Measurements from ENCODE around the gene CALCB.

CALCB gene

DNA sequence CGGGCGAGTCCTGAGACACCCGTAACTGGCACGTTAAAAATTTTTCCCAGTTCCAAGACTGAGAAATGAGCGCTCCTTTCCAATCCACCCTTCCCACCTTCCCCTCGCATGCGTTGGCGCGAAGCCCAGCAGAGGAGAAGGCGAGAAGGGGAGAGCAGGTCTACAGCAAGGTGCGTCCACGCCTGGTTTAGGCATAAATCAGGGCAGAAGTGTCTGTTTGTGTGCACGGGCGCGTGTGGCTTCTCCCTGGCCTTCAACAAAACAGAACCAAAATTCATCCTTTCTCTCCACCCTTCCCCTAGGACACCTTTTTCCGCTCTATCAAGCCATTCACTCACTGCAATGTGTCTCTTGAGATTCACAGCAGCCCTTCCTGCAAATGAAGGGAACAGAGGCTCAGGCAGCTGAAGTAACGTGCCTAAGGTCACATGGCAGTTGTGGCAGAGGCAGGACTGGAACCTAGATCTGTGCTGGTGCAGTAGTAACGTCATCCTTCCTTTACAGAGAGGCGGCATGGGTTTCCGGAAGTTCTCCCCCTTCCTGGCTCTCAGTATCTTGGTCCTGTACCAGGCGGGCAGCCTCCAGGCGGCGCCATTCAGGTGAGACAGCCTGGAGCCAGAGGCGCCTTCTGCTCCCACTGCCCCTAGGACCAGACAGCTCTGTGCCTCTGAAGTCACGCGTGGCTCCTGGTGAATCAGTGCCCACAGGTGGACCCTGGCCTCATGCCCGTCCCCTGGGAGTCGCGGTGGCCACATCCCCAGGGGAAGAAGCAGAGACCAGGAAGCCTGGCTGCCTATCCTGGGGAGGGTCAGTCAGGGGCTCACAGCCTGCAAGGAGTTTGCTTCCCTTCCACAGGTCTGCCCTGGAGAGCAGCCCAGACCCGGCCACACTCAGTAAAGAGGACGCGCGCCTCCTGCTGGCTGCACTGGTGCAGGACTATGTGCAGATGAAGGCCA lies 1.1 kb downstream of the CALCB start:
- no peak for DNase-seq

DNA sequence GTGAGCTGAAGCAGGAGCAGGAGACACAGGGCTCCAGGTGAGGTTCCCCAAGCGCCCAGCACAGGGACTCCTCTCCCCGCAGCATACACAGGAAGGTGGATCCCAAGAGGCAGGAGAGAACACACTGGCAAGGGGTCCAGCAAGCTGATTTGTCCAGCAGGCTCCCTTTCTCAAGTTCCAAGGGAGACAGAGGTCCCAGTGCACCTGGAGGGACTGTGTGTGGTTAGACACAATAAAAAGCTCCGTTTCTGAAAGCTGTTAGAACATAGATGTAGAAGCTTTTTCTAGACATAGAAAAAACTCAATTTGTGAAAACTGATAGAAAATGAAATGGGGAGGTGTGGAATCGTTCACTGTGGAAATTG lies 1.8 kb downstream of the CALCB start:
- no peak for DNase-seq

- DNase-seq: no peak
Measured at GRCh38 chr11:15091175-15091574, 17.8 kb downstream of the CALCB start.

- DNase-seq: no peak
Measured at GRCh38 chr11:15091625-15092024, 18.2 kb downstream of the CALCB start.

GRCh38 chr11:15093432-15093831 lies 20.0 kb downstream of the CALCB start:
- no peak for DNase-seq

DNA sequence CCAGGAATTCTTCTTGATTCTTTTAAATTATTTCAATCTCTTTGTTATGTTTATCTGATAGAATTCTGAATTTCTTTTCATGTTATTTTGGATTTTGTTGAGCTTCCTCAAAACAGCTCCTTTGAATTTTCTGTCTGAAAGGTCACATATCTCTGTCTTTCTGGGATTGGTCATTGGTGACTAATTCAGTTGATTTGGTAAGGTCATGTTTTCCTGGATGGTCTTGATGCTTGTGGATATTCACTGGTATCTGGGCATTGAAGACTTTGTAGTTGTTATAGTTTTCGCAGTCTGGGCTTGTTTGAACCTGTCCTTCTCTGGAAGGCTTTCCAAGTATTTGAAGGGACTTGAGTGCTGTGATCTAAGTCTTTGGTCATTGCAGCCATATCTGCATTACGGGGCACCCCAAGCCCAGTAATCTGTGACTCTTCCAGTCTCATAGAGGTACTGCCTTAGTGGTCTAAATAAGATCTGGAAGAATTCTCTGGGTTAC lies 22.4 kb downstream of the CALCB start:
- no peak for DNase-seq

- DNase-seq: no peak
Measured at GRCh38 chr11:15097411-15097810, 24.0 kb downstream of the CALCB start.

- DNase-seq: no peak
Measured at GRCh38 chr11:15099267-15099666, 25.9 kb downstream of the CALCB start.

DNA sequence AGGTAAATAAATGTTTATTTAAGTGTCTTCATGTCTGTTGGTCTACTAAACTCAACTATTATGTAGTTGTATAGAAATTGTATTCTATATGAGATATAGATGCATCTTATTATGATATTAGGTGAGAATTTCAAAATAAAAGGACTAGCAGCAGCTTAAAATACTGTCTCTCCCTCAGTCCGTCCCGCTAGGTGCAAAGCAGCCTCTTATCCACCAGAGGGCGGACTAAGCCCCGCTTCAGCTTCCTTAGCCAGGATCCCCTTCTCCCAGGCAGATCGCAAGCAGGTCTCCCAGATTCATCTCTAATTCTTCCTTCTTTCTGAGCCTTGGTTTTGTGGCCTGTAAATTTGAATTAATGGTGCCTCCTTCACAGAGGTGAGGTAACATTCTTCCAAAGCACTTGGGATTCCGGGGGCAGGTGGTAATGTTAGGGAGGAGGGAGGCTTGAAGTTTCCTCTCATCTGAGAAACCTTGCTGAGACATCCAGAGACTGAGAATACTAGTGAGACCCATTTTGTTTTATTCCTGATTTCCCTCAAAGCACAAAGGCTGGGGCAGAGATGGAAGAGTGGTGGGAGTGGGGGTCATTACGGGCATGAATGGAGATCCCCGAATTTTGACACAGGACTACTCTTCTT lies 27.8 kb downstream of the CALCB start:
- peak; percentile 16 for DNase-seq

DNA sequence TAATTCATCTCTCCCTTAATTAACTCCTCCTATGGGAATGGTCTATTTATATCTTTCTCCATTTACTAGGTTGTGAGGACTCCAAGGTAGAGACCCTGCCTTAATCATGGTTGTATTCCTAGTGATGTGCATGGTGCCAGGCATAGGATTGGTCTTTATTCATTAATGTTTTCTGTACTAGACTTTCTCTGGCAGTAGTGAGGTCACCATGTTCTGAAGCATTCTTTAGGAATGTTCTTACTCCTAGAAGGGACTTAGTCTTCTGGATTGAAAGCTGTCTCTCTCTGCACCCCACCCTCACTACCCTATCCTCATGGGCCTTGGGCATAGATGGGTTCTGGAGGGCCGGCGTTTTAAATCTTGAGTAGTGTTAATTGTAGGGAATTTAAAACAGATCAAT lies 30.8 kb downstream of the CALCB start:
- DNase-seq: no peak

GRCh38 chr11:15106201-15106965 lies 33.0 kb downstream of the CALCB start:
- DNase-seq: no peak

- DNase-seq: no peak
Measured at GRCh38 chr11:15107730-15108515, 34.5 kb downstream of the CALCB start.

- DNase-seq: no peak
Measured at GRCh38 chr11:15108592-15109130, 35.3 kb downstream of the CALCB start.

DNA sequence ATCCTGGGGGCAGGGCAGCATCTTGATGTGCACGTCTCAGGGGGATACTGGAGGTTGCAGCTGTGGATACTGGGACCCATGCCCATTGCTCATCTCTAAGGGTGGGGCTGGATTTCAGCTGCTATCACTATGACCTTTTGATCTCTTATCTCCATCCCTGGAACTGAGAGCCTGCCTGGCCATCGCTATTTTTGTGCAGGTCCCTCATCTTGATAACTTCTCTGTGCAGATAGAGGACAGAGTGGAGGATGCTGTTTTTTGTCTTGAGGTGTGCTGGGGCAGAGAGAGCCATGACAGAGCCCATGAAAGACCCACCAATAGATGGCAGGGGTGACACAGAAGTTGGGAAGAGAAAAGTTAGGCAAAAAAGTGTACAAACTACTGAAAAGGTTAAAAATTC lies 36.2 kb downstream of the CALCB start:
- DNase-seq: no peak

DNA sequence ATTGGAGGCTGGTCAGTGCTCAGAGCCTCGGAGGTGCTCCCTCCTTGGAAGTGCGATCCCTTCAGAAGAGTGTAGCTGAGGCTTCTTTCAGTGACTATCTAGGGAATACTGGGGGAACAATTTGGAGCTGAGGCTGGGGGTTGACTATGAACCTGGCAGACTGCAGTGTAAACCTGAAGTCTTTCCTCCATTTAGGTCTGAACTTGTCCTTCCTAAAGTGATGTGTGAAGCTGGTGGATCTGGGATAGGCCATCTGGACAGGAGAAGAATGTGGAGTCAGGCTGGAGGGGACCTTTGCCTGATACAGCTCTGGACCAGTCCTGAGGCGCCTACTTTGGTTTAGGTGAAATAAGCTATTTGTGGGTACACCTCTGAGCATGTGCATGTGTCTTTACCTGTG lies 37.8 kb downstream of the CALCB start:
- DNase-seq: no peak

DNA sequence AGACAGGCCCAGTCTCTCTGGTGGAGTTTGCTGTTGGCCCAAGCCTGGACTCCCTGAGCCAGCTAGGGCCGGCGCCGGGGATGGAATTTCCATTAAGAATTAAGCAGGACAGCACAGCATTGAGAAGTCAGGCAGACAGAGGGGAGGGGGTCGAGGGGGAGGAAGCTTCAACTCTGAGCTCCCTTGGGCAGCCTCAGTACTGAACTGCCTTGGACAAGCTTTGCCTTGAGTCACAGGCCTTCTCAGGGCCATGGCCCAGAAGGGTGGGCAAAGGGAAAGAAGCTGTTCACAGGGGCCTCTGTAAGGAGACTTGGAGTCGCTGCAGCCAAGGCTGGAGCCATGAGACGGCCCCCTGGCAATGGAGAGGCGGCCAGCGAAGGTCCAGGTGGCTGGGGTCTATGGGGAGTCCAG lies 38.7 kb downstream of the CALCB start:
- DNase-seq: no peak

GRCh38 chr11:15113381-15113780 lies 40.0 kb downstream of the CALCB start:
- peak; percentile 5 for DNase-seq

DNA sequence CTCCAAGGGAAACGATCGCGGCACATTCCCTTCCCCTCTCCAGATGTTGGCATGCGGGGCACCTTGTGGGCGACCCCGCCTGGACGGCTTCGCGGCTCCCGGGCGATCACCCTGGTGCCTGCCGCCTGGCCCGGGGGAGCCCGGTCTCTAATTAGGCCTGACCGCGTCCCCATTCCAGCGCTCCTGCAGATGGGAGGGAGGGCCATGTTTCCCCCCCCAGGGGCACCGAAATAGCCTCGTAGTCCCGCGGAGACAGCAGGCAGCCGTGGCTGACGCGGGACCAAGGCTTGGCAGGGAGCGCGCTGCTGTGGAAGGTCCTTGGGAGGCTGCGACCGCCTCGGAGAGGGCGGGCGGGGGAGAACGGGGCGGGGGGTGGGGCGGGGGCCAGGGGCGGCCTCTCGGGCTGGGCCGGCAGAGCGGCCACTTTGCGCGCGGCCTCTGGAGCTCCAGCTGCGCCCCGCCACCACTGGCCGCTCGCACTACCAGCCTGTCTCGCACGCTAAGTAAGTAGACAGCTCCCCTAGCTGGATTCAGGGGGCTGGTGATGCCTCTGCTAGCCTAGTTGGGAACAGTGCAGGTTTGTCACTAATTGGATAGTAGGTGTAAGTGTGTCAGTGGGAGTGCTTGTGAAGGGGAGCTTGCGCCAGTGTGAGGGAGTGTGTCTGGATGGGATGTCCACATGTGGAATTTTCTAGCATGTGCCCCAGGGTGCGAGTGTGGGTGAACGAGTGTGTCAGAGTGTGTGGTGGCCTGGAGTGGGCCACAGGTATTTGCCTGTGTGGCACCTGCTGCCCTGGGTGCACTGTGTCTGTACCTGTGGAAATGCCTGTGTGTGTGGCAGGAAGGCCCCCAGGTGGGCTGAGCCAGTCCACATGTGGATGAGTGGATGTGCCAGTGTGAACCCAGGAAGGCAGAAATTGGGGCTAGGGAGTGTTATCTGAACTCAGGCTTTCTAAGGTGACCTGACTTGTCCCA lies 41.4 kb downstream of the CALCB start, which contains the start of gene INSC:
Gene INSC, plus strand, starts transcription at position 423 of the 975 bp plus-strand sequence. CDS start 34,252 bp downstream, outside the sequence.
- DNase-seq: peak; percentile 14

DNA sequence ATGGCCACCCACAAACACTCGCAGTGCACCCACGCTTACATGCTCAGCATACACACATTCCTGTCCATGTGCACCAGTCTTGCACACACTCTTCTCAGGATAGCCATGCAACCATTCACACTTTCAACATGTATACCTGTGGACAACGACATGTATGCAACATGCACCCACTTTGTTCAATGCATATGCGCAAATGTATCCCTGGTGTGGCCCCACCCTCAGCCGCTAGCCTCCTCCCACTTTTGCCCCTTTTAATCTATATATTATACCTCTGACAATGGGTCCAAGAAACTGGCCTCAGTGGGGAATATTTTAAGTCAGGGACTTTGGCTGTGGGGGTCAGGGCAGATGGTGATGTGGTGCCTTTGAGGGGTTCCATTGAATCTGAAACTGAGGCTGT lies 42.3 kb downstream of the CALCB start:
- no peak for DNase-seq

GRCh38 chr11:15117751-15118150 lies 44.4 kb downstream of the CALCB start:
- DNase-seq: no peak

DNA sequence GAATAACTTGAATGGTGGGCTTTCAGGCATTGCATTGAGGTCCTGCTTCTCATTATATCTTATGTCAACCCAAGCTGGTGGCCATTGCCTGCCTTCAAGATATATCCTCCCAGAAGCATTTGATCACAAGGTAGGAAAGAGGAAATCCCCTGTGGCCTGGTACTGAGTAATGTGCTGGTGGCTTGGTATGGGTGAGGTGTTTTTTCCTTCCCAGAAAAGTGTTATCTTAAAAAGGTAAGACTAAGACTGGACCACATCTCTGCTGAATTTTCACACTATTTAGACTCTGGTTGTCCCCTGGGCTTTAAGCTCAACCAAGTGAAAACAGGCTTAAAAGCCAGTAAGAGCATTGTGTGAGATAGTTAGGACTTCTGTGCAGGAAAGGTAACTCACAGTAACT lies 45.0 kb downstream of the CALCB start:
- DNase-seq: no peak

Measured in DMS79 (cell line).